RWPE1 (cell line): ENCODE data around the gene ANKS1A.

Source experiments
- CTCF ChIA-PET: fragments of 350-600 bp; sonication (Branson Sonifier 250); formaldehyde crosslinking; extraction: SDS; loops from one replicate; lab custom pipeline; 2021; lab: Yijun Ruan, JAX
- POLR2A ChIA-PET: fragments of 400-600 bp; formaldehyde crosslinking; extraction: SDS; loops from one replicate; lab custom pipeline; 2020; ENCODE audit warnings: antibody characterized with exemption; ENCODE audit not compliant: low non-redundant PET; lab: Yijun Ruan, JAX
- DNase-seq: peaks from one replicate; pipeline ENCODE4 v3.0.0; 2012; ENCODE audit warnings: low spot score
- H3K27ac ChIP-seq: fragments of 450-650 bp; 2 replicates; pipeline ENCODE4 v1.5.1; 2017
- TF ChIP-seq, protein P1 (sequence below): fragments of 450-650 bp; conservative IDR thresholded peaks from 2 replicates; pipeline ENCODE4 v1.5.1; 2017; ENCODE audit warnings: low read depth, mild to moderate bottlenecking

Gene ANKS1A

GRCh38 chr6:35036828-35037663 is 148.0 kb downstream of the ANKS1A start:
- TF ChIP-seq, protein P1, sequence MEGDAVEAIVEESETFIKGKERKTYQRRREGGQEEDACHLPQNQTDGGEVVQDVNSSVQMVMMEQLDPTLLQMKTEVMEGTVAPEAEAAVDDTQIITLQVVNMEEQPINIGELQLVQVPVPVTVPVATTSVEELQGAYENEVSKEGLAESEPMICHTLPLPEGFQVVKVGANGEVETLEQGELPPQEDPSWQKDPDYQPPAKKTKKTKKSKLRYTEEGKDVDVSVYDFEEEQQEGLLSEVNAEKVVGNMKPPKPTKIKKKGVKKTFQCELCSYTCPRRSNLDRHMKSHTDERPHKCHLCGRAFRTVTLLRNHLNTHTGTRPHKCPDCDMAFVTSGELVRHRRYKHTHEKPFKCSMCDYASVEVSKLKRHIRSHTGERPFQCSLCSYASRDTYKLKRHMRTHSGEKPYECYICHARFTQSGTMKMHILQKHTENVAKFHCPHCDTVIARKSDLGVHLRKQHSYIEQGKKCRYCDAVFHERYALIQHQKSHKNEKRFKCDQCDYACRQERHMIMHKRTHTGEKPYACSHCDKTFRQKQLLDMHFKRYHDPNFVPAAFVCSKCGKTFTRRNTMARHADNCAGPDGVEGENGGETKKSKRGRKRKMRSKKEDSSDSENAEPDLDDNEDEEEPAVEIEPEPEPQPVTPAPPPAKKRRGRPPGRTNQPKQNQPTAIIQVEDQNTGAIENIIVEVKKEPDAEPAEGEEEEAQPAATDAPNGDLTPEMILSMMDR: no peak
- CTCF ChIA-PET: interaction anchor here (0.6 kb wide), 1 partner anchor 33 kb away, joined by 9 read pairs; no protein-coding TSS in a partner anchor
- no peak overlapping the region for H3K27ac ChIP-seq
- POLR2A ChIA-PET: no interaction called here
- DNase-seq: no peak

- CTCF ChIA-PET: no interaction called here
- TF ChIP-seq, protein P1: no peak
- H3K27ac ChIP-seq: no peak overlapping the region
Measured at GRCh38 chr6:35037664-35038038, 148.6 kb downstream of the ANKS1A start.

GRCh38 chr6:35038076-35038475 is 149.0 kb downstream of the ANKS1A start:
- ChIA-PET POLR2A (no interaction called here), CTCF (no interaction called here)
- H3K27ac ChIP-seq: no peak overlapping the region
- DNase-seq: no peak
- TF ChIP-seq, protein P1: no peak

More at GRCh38 chr6:35037664-35038038, 148.6 kb downstream of the ANKS1A start:
- POLR2A ChIA-PET: no interaction called here
- no peak for DNase-seq

GRCh38 chr6:35040398-35040797 is 151.3 kb downstream of the ANKS1A start:
- ChIA-PET CTCF (no interaction called here), POLR2A (no interaction called here)
- TF ChIP-seq, protein P1: no peak
- H3K27ac ChIP-seq: no peak overlapping the region
- DNase-seq: no peak

DNA sequence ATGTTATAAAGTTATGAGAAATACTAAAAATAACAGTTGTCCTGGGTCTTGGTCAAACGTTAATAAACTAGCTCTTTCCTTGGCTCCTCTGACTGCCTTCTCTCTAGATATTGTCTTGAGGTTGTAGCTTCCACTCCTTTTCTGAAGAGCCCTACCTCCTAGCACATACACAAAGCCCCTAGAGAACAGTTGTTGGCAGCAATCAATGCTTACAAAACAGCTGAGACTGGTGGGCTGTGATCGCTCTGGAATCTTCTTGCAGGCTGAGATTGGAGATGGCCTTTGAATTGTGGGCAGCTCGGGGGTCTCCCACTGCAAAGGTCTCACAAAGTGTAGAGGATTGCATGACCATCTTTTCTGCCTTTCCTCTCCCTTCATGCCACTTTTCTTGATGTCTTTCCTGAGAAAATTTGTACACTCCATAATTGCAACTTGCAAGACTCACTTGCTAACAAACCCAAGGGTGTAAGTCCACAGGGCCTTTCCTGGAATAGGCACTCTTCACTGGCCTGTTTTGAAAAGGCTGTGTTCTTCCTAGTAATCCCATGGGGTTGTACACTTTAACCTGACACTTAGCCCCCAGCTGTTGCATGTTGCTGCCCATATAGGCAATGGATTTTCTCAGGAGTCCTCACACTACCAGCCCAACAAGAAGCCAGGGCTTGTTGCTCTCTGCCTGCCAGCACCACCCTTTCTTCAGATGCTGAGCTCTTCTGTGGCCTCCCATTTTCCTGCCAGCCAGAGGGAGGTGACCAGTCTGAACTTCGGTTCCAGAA is 152.2 kb downstream of the ANKS1A start:
- no peak overlapping the region for H3K27ac ChIP-seq
- CTCF ChIA-PET: no interaction called here
- no peak for DNase-seq
- POLR2A ChIA-PET: no interaction called here
- TF ChIP-seq, protein P1: no peak

DNA sequence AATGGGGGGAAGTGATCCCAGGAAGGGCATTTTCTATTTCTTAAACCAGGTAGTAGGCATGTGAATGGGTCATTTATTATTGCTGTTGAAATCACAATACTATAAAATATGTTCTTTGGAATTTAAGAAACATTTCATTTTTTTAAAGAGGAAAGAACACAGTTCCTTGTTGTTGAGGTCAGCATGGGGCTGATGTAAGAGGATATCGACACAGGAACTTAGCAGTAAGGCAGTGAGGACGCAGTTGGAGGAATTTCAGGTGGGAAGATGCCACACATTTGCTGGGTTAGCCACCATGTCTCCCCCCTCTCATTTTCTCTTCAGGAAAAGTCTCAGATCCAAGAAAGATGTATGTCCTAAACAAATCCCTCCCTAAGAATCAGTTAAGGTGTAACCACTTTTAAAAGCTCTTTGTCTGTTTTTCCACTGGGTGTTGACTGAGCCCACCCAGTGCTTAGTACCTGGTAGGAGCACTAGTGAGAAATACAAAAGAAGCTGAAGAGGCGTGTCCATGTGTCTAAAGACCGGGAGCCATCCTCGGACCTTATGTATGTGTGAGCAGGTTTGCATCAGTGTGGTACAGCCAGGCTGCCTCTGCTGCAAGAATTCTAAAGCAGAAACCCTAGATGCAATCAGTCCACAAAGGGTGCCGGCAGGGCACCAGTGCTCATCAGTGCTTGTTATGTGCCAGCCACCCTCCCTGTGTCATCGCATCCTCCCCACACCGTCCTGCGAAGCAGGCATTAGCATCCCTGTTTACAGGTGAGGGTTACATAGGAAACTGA is 153.2 kb downstream of the ANKS1A start:
- POLR2A ChIA-PET: no interaction called here
- no peak overlapping the region for H3K27ac ChIP-seq
- TF ChIP-seq, protein P1: no peak
- no peak for DNase-seq
- CTCF ChIA-PET: no interaction called here
